WTC11 (cell line): ENCODE results near the gene MEGF11. TPM values are rescaled to one million over a fixed set of nuclear protein-coding genes. Genes with fewer than 3 reads are reported as not detected.

Experiments
- ATAC-seq: fragments of 200-7000 bp; cut with Tn5 transposase; 2 replicates; pipeline ENCODE4 v1.10.0; 2021; ENCODE audit warnings: mild to moderate bottlenecking, moderate library complexity
- CTCF ChIA-PET: fragments of 300-600 bp; sonication (Branson Sonifier 250); formaldehyde crosslinking; loops from one replicate; lab custom pipeline; 2021; ENCODE audit warnings: antibody characterized with exemption; lab: Charles Lee
- POLR2A ChIA-PET: fragments of 350-600 bp; sonication (Branson Sonifier 250); formaldehyde crosslinking; loops from one replicate; lab custom pipeline; 2021; ENCODE audit warnings: antibody characterized with exemption; lab: Charles Lee
- DNase-seq: peaks from one replicate; pipeline ENCODE4 v3.0.0; 2021; ENCODE audit warnings: low spot score
- H3K27ac Mint-ChIP-seq: 2 replicates; pipeline ENCODE4 v1.8.0; 2021; ENCODE audit warnings: mixed read lengths
- H3K27me3 Mint-ChIP-seq: 2 replicates; pipeline ENCODE4 v1.8.0; 2021; ENCODE audit warnings: low read depth, mild to moderate bottlenecking, moderate library complexity, mixed read lengths
- H3K36me3 Mint-ChIP-seq: 2 replicates; pipeline ENCODE4 v1.8.0; 2021; ENCODE audit warnings: mixed read lengths
- H3K4me1 Mint-ChIP-seq: 2 replicates; pipeline ENCODE4 v1.8.0; 2022; ENCODE audit warnings: mixed read lengths
- H3K4me3 Mint-ChIP-seq: 2 replicates; pipeline ENCODE4 v1.8.0; 2021; ENCODE audit warnings: mild to moderate bottlenecking, moderate library complexity, mixed read lengths
- H3K9me3 Mint-ChIP-seq: 2 replicates; pipeline ENCODE4 v1.8.0; 2021; ENCODE audit warnings: mixed read lengths
- CREM ChIP-seq: sonication (generic); formaldehyde crosslinking; IDR thresholded peaks from 2 replicates; pipeline ENCODE4 v1.8.1; 2022; ENCODE audit warnings: mild to moderate bottlenecking, missing genetic modification reagents, moderate library complexity
- ELF4 ChIP-seq: sonication (generic); formaldehyde crosslinking; IDR thresholded peaks from 2 replicates; pipeline ENCODE4 v1.8.1; 2022; ENCODE audit warnings: low read depth, mild to moderate bottlenecking, moderate library complexity, missing genetic modification reagents
- GABPB1 ChIP-seq: sonication (generic); formaldehyde crosslinking; IDR thresholded peaks from 2 replicates; pipeline ENCODE4 v1.8.1; 2023; ENCODE audit warnings: mild to moderate bottlenecking, missing genetic modification reagents
- KAT7 ChIP-seq: sonication (generic); formaldehyde crosslinking; IDR thresholded peaks from 2 replicates; pipeline ENCODE4 v1.8.1; 2023; ENCODE audit warnings: missing genetic modification reagents, mild to moderate bottlenecking, borderline replicate concordance
- MXD4 ChIP-seq: fragments of 250-450 bp; sonication (Bioruptor Pico); IDR thresholded peaks from 2 replicates; pipeline ENCODE4 v1.8.0; 2021; ENCODE audit warnings: mild to moderate bottlenecking, moderate library complexity, borderline replicate concordance
- NFATC4 ChIP-seq: fragments of 250-450 bp; sonication (Bioruptor Pico); IDR thresholded peaks from 2 replicates; pipeline ENCODE4 v1.9.0; 2021; ENCODE audit warnings: mild to moderate bottlenecking
- RORB ChIP-seq: fragments of 250-450 bp; sonication (Bioruptor Pico); IDR thresholded peaks from 2 replicates; pipeline ENCODE4 v1.9.0; 2021; ENCODE audit warnings: mild to moderate bottlenecking
- SMAD3 ChIP-seq: sonication (generic); formaldehyde crosslinking; IDR thresholded peaks from 2 replicates; pipeline ENCODE4 v1.8.0; 2022; ENCODE audit warnings: missing genetic modification reagents, mild to moderate bottlenecking, borderline replicate concordance
- ZNF317 ChIP-seq: sonication (generic); formaldehyde crosslinking; IDR thresholded peaks from 2 replicates; pipeline ENCODE4 v1.8.1; 2023; ENCODE audit warnings: low read depth, mild to moderate bottlenecking, moderate library complexity, missing genetic modification reagents, borderline replicate concordance
- ZNF423 ChIP-seq: fragments of 250-450 bp; sonication (Bioruptor Pico); IDR thresholded peaks from 2 replicates; pipeline ENCODE4 v2.1.2; 2022; ENCODE audit warnings: mild to moderate bottlenecking, moderate library complexity
- total RNA-seq: library from RNA; stranded (reverse); gene quantifications from 3 replicates; pipeline ENCODE4 v1.2.3, GENCODE V29; 2021
- TF ChIP-seq, protein P1 (sequence below): fragments of 250-450 bp; sonication (Bioruptor Pico); IDR thresholded peaks from 2 replicates; pipeline ENCODE4 v2.1.2; 2022; ENCODE audit warnings: mild to moderate bottlenecking, moderate library complexity
- TF ChIP-seq, protein P2 (sequence below): fragments of 250-450 bp; sonication (Bioruptor Pico); IDR thresholded peaks from 2 replicates; pipeline ENCODE4 v1.9.0; 2021; ENCODE audit warnings: mild to moderate bottlenecking, borderline replicate concordance
- TF ChIP-seq, protein P3 (sequence below): sonication (generic); formaldehyde crosslinking; IDR thresholded peaks from 2 replicates; pipeline ENCODE4 v1.8.1; 2023; ENCODE audit warnings: mild to moderate bottlenecking, missing genetic modification reagents
- TF ChIP-seq, protein P4 (sequence below): sonication (generic); formaldehyde crosslinking; IDR thresholded peaks from 2 replicates; pipeline ENCODE4 v1.8.1; 2023; ENCODE audit warnings: mild to moderate bottlenecking, missing genetic modification reagents, moderate library complexity
- TF ChIP-seq, protein P5 (sequence below): fragments of 250-450 bp; sonication (Bioruptor Pico); conservative IDR thresholded peaks from 2 replicates; pipeline ENCODE4 v1.9.0; 2021; ENCODE audit warnings: mild to moderate bottlenecking
- TF ChIP-seq, protein P6 (sequence below): sonication (generic); formaldehyde crosslinking; conservative IDR thresholded peaks from 2 replicates; pipeline ENCODE4 v1.8.1; 2022; ENCODE audit warnings: mild to moderate bottlenecking, missing genetic modification reagents

The MEGF11 gene
- total RNA-seq, 1 experiment from 2014 or later: 3.3 TPM

DNA sequence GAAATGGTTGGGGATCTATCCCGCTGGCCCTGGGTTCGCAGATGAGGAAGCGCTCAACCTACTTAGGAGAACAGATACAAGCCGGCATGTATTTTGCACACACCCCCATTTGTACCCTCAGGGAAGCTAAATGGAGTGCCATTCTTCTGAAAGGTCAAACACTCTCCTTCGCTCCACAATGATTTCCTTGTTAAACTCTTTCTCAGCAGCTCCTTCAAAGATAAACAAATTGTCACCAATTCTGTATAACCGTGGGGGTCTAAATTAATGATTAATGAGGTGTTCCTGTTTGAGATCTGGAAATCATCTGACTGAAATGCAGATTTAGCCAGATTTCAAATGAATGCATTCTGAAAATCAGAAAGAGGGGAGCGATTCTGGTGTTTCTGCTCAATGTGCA, 124.0 kb downstream of the MEGF11 start:
- Mint-ChIP-seq H3K9me3 (no peaks in the 10 kb centered on the region), H3K4me1 (peaks cover 17% of the 10 kb centered on the region), H3K4me3 (no peak overlapping the region), H3K36me3 (no peaks in the 10 kb centered on the region), H3K27ac (no peak overlapping the region), H3K27me3 (peaks cover 3% of the 10 kb centered on the region)
- DNase-seq (no peak), ATAC-seq (no peak)
- ChIA-PET CTCF (interaction anchor here (0.5 to 1.1 kb wide), 5 partner anchors 22 to 1195 kb away, joined by 3 to 5 read pairs (median 4); no protein-coding TSS in a partner anchor), POLR2A (no interaction called here)
- TF ChIP-seq CREM (CRISPR knock-in tag): no peak
- TF ChIP-seq, protein P1, sequence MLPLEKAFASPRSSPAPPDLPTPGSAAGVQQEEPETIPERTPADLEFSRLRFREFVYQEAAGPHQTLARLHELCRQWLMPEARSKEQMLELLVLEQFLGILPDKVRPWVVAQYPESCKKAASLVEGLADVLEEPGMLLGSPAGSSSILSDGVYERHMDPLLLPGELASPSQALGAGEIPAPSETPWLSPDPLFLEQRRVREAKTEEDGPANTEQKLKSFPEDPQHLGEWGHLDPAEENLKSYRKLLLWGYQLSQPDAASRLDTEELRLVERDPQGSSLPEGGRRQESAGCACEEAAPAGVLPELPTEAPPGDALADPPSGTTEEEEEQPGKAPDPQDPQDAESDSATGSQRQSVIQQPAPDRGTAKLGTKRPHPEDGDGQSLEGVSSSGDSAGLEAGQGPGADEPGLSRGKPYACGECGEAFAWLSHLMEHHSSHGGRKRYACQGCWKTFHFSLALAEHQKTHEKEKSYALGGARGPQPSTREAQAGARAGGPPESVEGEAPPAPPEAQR (CRISPR knock-in tag): no peak
- TF ChIP-seq MXD4: no peak
- TF ChIP-seq KAT7 (CRISPR knock-in tag): no peak
- TF ChIP-seq, protein P2, sequence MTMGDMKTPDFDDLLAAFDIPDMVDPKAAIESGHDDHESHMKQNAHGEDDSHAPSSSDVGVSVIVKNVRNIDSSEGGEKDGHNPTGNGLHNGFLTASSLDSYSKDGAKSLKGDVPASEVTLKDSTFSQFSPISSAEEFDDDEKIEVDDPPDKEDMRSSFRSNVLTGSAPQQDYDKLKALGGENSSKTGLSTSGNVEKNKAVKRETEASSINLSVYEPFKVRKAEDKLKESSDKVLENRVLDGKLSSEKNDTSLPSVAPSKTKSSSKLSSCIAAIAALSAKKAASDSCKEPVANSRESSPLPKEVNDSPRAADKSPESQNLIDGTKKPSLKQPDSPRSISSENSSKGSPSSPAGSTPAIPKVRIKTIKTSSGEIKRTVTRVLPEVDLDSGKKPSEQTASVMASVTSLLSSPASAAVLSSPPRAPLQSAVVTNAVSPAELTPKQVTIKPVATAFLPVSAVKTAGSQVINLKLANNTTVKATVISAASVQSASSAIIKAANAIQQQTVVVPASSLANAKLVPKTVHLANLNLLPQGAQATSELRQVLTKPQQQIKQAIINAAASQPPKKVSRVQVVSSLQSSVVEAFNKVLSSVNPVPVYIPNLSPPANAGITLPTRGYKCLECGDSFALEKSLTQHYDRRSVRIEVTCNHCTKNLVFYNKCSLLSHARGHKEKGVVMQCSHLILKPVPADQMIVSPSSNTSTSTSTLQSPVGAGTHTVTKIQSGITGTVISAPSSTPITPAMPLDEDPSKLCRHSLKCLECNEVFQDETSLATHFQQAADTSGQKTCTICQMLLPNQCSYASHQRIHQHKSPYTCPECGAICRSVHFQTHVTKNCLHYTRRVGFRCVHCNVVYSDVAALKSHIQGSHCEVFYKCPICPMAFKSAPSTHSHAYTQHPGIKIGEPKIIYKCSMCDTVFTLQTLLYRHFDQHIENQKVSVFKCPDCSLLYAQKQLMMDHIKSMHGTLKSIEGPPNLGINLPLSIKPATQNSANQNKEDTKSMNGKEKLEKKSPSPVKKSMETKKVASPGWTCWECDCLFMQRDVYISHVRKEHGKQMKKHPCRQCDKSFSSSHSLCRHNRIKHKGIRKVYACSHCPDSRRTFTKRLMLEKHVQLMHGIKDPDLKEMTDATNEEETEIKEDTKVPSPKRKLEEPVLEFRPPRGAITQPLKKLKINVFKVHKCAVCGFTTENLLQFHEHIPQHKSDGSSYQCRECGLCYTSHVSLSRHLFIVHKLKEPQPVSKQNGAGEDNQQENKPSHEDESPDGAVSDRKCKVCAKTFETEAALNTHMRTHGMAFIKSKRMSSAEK: no peak
- no peak for TF ChIP-seq NFATC4 (CRISPR knock-in tag)
- TF ChIP-seq, protein P3, sequence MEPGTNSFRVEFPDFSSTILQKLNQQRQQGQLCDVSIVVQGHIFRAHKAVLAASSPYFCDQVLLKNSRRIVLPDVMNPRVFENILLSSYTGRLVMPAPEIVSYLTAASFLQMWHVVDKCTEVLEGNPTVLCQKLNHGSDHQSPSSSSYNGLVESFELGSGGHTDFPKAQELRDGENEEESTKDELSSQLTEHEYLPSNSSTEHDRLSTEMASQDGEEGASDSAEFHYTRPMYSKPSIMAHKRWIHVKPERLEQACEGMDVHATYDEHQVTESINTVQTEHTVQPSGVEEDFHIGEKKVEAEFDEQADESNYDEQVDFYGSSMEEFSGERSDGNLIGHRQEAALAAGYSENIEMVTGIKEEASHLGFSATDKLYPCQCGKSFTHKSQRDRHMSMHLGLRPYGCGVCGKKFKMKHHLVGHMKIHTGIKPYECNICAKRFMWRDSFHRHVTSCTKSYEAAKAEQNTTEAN (CRISPR knock-in tag): no peak
- TF ChIP-seq, protein P4, sequence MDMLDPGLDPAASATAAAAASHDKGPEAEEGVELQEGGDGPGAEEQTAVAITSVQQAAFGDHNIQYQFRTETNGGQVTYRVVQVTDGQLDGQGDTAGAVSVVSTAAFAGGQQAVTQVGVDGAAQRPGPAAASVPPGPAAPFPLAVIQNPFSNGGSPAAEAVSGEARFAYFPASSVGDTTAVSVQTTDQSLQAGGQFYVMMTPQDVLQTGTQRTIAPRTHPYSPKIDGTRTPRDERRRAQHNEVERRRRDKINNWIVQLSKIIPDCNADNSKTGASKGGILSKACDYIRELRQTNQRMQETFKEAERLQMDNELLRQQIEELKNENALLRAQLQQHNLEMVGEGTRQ (CRISPR knock-in tag): no peak
- TF ChIP-seq ZNF317: no peak
- TF ChIP-seq ZNF423 (CRISPR knock-in tag): no peak
- TF ChIP-seq, protein P5, sequence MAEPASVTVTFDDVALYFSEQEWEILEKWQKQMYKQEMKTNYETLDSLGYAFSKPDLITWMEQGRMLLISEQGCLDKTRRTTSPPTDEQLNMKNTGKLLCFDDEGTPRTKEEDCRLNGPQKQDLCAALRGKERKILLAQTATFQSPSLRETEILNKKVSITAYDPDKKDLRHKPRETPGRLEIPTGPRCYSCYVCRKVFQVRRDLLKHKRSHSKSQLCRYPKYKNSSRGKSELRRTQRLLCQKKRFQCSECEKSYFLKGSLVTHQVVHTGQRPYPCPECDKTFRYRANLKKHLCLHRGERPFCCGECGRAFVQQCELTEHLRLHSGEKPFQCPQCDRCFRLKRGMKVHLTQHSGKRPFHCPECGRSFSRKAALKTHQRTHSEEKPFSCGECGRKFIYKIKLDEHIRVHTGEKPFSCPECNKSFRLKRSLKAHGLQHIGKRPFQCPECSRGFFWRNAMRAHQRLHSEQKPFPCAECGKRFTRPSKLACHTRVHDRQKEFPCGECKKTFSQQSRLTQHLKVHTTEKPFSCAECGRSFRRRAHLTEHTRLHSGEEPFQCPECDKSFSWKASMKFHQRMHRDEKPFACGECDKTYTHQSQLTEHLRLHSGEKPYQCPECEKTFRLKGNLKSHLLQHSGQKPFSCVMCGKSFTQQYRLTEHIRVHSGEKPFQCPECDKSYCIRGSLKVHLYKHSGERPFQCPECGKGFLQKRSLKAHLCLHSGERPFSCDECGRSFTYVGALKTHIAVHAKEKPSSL (CRISPR knock-in tag): no peak
- no peak for TF ChIP-seq GABPB1 (CRISPR knock-in tag)
- TF ChIP-seq, protein P6, sequence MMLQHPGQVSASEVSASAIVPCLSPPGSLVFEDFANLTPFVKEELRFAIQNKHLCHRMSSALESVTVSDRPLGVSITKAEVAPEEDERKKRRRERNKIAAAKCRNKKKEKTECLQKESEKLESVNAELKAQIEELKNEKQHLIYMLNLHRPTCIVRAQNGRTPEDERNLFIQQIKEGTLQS (CRISPR knock-in tag): no peak
- TF ChIP-seq RORB (CRISPR knock-in tag): no peak
- TF ChIP-seq SMAD3: no peak
- TF ChIP-seq ELF4 (CRISPR knock-in tag): no peak
- TF ChIP-seq, all 79 proteins: peak for 0
